GM21529 (cell line): ENCODE results near the gene RBM41.

Source experiments
- ATAC-seq: cut with Tn5 transposase; IDR thresholded peaks from one replicate; pipeline ENCODE4 v1.9.1; 2021; ENCODE audit not compliant: unreplicated experiment

The RBM41 gene

GRCh38 chrX:107029752-107030151 is 88.9 kb downstream of the RBM41 start:
- no peak for ATAC-seq

DNA sequence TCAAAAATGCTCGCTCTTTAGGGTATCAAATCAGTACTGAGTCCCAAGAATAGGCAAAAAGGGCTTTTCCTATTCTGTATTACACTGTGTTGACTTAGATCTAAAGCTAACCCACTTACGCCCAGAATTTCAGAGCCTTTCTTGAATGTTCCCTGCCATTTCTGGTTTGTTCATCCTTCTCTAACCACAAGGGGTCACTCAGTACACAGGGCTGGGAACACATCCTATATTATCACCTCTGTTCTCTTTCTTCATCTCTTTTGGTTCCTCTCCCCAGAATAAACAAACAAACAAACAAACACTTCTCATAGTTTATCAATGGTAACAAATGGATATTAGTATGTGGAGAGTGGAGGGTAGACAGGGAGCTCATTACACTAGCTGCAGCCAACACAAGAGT is 93.1 kb downstream of the RBM41 start:
- no peak for ATAC-seq

- ATAC-seq: no peak
These were observed 103.7 kb downstream of the RBM41 start for GRCh38 chrX:107014936-107015335.
